OCI-LY3 (cell line): ENCODE results near the gene TNC.

Experiments
- H2AFZ ChIP-seq: fragments of 200-600, 300-600 bp; shearing (Covaris generic); 2 replicates; pipeline ENCODE4 v1.6.0; 2014; ENCODE audit warnings: antibody characterized with exemption, low read depth, low read length
- H3K27ac ChIP-seq: fragments of 200-600, 300-600 bp; sonication (generic); 2 replicates; pipeline ENCODE4 v1.5.1; 2014; ENCODE audit warnings: mild to moderate bottlenecking, low read length, moderate library complexity, mixed read lengths
- H3K27me3 ChIP-seq: fragments of 200-600, 300-600 bp; sonication (generic); 2 replicates; pipeline ENCODE4 v1.6.1; 2014; ENCODE audit warnings: low read depth, low read length, mixed read lengths
- H3K36me3 ChIP-seq: fragments of 200-600, 300-600 bp; sonication (generic); replicated peaks from 2 replicates; pipeline ENCODE3; 2014; ENCODE audit warnings: low read depth, low read length, mixed read lengths
- H3K4me1 ChIP-seq: fragments of 300-600, 200-600 bp; sonication (generic); 2 replicates; pipeline ENCODE4 v1.6.1; 2014; ENCODE audit warnings: low read length, mixed read lengths
- H3K4me2 ChIP-seq: fragments of 200-600, 300-600 bp; sonication (generic); 2 replicates; pipeline ENCODE4 v1.6.1; 2014; ENCODE audit warnings: low read length, mixed read lengths
- H3K4me3 ChIP-seq: fragments of 300-600, 200-600 bp; sonication (generic); 2 replicates; pipeline ENCODE4 v1.5.1; 2014; ENCODE audit warnings: antibody characterized with exemption, mild to moderate bottlenecking, low read length, moderate library complexity
- H3K79me2 ChIP-seq: fragments of 300-600, 200-600 bp; shearing (Covaris generic); 2 replicates; pipeline ENCODE4 v1.6.1; 2014; ENCODE audit warnings: mild to moderate bottlenecking, low read length, mixed read lengths
- H3K9ac ChIP-seq: fragments of 300-600, 200-600 bp; shearing (Covaris generic); 2 replicates; pipeline ENCODE4 v1.6.0; 2014; ENCODE audit warnings: mild to moderate bottlenecking, low read length, moderate library complexity
- H3K9me3 ChIP-seq: fragments of 200-600, 300-600 bp; shearing (Covaris generic); 2 replicates; pipeline ENCODE4 v1.6.1; 2014; ENCODE audit warnings: low read length, mixed read lengths; ENCODE audit not compliant: insufficient read depth
- H4K20me1 ChIP-seq: fragments of 200-600, 300-600 bp; sonication (generic); 2 replicates; pipeline ENCODE4 v1.6.1; 2016; ENCODE audit warnings: low read length, mixed read lengths; ENCODE audit not compliant: insufficient read depth
- CTCF ChIP-seq: fragments of 200-600, 300-600 bp; sonication (generic); IDR thresholded peaks from 2 replicates; pipeline ENCODE4 v1.5.1; 2014; ENCODE audit warnings: antibody characterized with exemption, low read length, low read depth
- EZH2phosphoT487 ChIP-seq: fragments of 200-600 bp; shearing (Covaris generic); IDR thresholded peaks from 2 replicates; pipeline ENCODE4 v1.6.1; 2018; ENCODE audit warnings: antibody characterized with exemption, mixed run types, low read depth

The TNC gene

GRCh38 chr9:115162946-115163345 lies 45.0 kb upstream of the TNC start:
- Histone ChIP-seq H3K9me3 (no peaks in the 10 kb centered on the region), H3K4me1 (no peaks in the 10 kb centered on the region), H3K27me3 (no peaks in the 10 kb centered on the region), H2AFZ (no peak overlapping the region), H4K20me1 (no peaks in the 10 kb centered on the region), H3K4me3 (no peak overlapping the region), H3K9ac (no peak overlapping the region), H3K79me2 (no peaks in the 10 kb centered on the region), H3K4me2 (no peak overlapping the region), H3K36me3 (no peaks in the 10 kb centered on the region), H3K27ac (no peak overlapping the region)
- TF ChIP-seq EZH2phosphoT487 (no peak), CTCF (no peak)

DNA sequence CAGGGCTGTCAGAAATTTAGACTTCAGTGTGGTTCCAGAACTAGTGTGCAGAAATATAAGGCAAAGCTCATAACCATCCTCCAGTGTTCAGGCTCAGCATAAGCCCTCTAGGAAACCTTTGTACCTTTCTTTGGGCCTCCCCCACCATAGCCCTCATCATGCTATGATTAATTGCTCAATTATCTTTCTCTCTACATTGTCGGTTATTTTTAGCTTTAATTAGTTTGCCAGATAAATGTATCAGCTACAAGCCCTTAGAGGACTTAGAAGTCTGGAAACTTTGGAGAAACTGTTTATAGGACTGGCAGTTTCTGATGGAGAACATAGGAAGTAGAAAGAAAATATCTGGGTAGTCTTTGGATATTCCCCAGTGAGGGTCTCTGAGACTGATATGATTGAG lies 43.5 kb upstream of the TNC start:
- H3K4me2 ChIP-seq: no peak overlapping the region
- H3K27ac ChIP-seq: no peak overlapping the region
- H3K9me3 ChIP-seq: no peaks in the 10 kb centered on the region
- H3K27me3 ChIP-seq: no peaks in the 10 kb centered on the region
- H3K4me3 ChIP-seq: no peak overlapping the region
- no peaks in the 10 kb centered on the region for H3K36me3 ChIP-seq
- H3K79me2 ChIP-seq: no peaks in the 10 kb centered on the region
- no peaks in the 10 kb centered on the region for H4K20me1 ChIP-seq
- peaks cover 10% of the 10 kb centered on the region for H3K4me1 ChIP-seq
- TF ChIP-seq EZH2phosphoT487: no peak
- TF ChIP-seq CTCF: no peak
- H2AFZ ChIP-seq: no peak overlapping the region
- H3K9ac ChIP-seq: no peak overlapping the region

DNA sequence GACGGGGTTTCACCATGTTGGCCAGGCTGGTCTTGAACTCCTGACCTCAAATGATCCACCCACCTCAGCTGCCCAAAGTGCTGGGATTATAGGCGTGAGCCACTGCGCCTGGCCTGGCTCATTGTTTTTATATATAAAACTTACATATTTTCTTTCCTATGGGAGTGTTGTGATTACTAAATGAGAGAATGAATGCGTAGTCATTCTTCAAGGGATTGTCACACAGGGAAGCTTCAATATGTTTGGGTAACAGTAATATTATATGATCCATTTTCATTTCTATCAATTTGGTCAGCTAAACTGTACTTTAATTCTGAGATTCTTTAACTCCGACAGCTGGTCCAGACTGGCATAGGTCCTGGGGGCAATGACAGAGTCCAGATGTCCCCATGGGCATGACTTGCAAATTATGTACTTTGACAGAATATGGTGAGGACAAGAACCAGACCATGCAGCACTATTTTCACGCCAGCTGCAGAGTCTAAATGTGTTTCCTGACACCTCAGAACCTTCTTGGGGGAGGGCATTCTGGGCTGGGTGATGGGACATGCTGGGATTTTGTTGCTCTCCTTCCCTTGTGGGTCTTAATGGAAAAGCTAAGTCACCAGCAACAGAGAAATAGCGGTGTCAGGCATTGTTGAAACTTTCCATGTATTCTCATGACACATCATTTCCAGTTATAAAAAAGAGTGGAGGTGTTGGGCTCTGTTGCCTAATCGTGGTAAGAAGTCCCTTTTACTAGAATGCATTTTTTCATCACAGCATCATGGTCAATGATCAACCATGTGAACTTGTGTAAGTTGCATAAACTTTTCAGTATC lies 40.9 kb upstream of the TNC start:
- no peak overlapping the region for H3K4me2 ChIP-seq

GRCh38 chr9:115157245-115157674 lies 39.3 kb upstream of the TNC start:
- H3K9ac ChIP-seq: no peak overlapping the region
- H3K27me3 ChIP-seq: no peaks in the 10 kb centered on the region
- no peak overlapping the region for H2AFZ ChIP-seq
- TF ChIP-seq EZH2phosphoT487 (no peak), CTCF (no peak)
- H3K36me3 ChIP-seq: no peaks in the 10 kb centered on the region
- no peaks in the 10 kb centered on the region for H3K79me2 ChIP-seq
- H3K4me1 ChIP-seq: peaks cover 10% of the 10 kb centered on the region
- H3K4me2 ChIP-seq: no peak overlapping the region
- no peak overlapping the region for H3K27ac ChIP-seq
- no peak overlapping the region for H3K4me3 ChIP-seq
- no peaks in the 10 kb centered on the region for H3K9me3 ChIP-seq
- no peaks in the 10 kb centered on the region for H4K20me1 ChIP-seq

More for the DNA sequence above, 40.9 kb upstream of the TNC start:
- H3K9me3 ChIP-seq: no peaks in the 10 kb centered on the region
- H3K4me3 ChIP-seq: no peak overlapping the region
- H3K36me3 ChIP-seq: no peaks in the 10 kb centered on the region
- no peak overlapping the region for H2AFZ ChIP-seq
- no peak overlapping the region for H3K9ac ChIP-seq
- no peaks in the 10 kb centered on the region for H4K20me1 ChIP-seq
- H3K27me3 ChIP-seq: no peaks in the 10 kb centered on the region
- peaks cover 10% of the 10 kb centered on the region for H3K4me1 ChIP-seq
- no peak overlapping the region for H3K27ac ChIP-seq
- no peak for TF ChIP-seq CTCF
- TF ChIP-seq EZH2phosphoT487: no peak
- H3K79me2 ChIP-seq: no peaks in the 10 kb centered on the region
